Left cardiac atrium (tissue), 4 donors: ENCODE data around the gene AFAP1. TPM values are rescaled to one million over a fixed set of nuclear protein-coding genes. Genes with fewer than 3 reads are reported as not detected.
A peak's percentile ranks its signal among the peaks of the same experiment; 100 is the strongest.

Experiments used
- ATAC-seq, 2 donors: fragments of 200-7000 bp; cut with Tn5 transposase; one replicate each; pipeline ENCODE4 v1.9.1; 2020; ENCODE audit warnings: mild to moderate bottlenecking in 2 of 2, moderate library complexity in 2 of 2
- DNase-seq: peaks from one replicate; pipeline ENCODE4 v3.0.0-alpha.2; 2020
- intact Hi-C, 2 donors: fragments of 100-400 bp; cut with DNase I; formaldehyde crosslinking; loops; one replicate each; pipeline versions ENCODE4 v1.14.1 to v1.15.1; 2022 to 2023
- total RNA-seq, 2 donors: library from RNA; stranded (reverse); fragmentation: NEBNext Ultra II Directional; extraction: Animal tissue kit (Norgen Biotek cat#: 25700); gene quantifications; one replicate each; pipeline ENCODE4 v1.2.1, GENCODE V29; 2021
- donor health status: DM: no; HTN: yes; CAD: no.
- donor health status: DM: no; HTN: yes; CAD: no; lungs with severe emphysema.
- donor health status: DM: yes; HTN: yes; CAD: no.
- donor health status: Dilated cardiomyopathy.

AFAP1 gene
- total RNA-seq, 2 donors from 2014 or later, result 19.6 to 33.3 TPM

GRCh38 chr4:7861440-7861881, 78.2 kb downstream of the AFAP1 start:
- peak; percentile 39 to 42 for ATAC-seq
- DNase-seq, result peak; percentile 57
- intact Hi-C loops, result loop anchor here in 1 of 2 donors (10.0 kb wide), 1 partner anchor 73 kb away; the partner anchor contains the start of gene AFAP1

GRCh38 chr4:7860600-7861163, 79.0 kb downstream of the AFAP1 start:
- intact Hi-C loops, result loop anchor here in 1 of 2 donors (10.0 kb wide), 1 partner anchor 74 kb away; the partner anchor contains the start of gene AFAP1
- ATAC-seq (no peak), DNase-seq (no peak)

GRCh38 chr4:7859326-7859725, 80.3 kb downstream of the AFAP1 start:
- DNase-seq, result no peak
- no peak for ATAC-seq
- intact Hi-C loops, result no loop called here

- DNase-seq (no peak), ATAC-seq (no peak)
- intact Hi-C loops, result no loop called here
These were observed 81.2 kb downstream of the AFAP1 start for GRCh38 chr4:7858498-7858897.

GRCh38 chr4:7857993-7858392, 81.7 kb downstream of the AFAP1 start:
- ATAC-seq (no peak), DNase-seq (no peak)
- intact Hi-C loops, result no loop called here

- ATAC-seq, result peak; percentile 51 to 78
- peak; percentile 61 for DNase-seq
- intact Hi-C loops, result no loop called here
These were observed 82.4 kb downstream of the AFAP1 start for GRCh38 chr4:7857238-7857701.

- DNase-seq (no peak), ATAC-seq (no peak)
- intact Hi-C loops, result no loop called here
These were observed 83.9 kb downstream of the AFAP1 start for GRCh38 chr4:7855731-7856130.

GRCh38 chr4:7854697-7855370, 84.8 kb downstream of the AFAP1 start:
- ATAC-seq (peak in 1 of 2 donors; percentile 17), DNase-seq (no peak)
- intact Hi-C loops, result no loop called here

- no peak for DNase-seq
- ATAC-seq, result peak in 1 of 2 donors; percentile 42
- intact Hi-C loops, result no loop called here
These were observed 85.4 kb downstream of the AFAP1 start for GRCh38 chr4:7854216-7854615.

GRCh38 chr4:7853271-7853670, 86.4 kb downstream of the AFAP1 start:
- no peak for ATAC-seq
- intact Hi-C loops, result no loop called here
- DNase-seq, result no peak

- peak in 1 of 2 donors; percentile 45 for ATAC-seq
- DNase-seq, result peak; percentile 47
- intact Hi-C loops, result no loop called here
These were observed 87.0 kb downstream of the AFAP1 start for GRCh38 chr4:7852568-7853185.

GRCh38 chr4:7850489-7850888, 89.2 kb downstream of the AFAP1 start:
- no peak for ATAC-seq
- no peak for DNase-seq
- intact Hi-C loops, result no loop called here

GRCh38 chr4:7847206-7847605, 92.5 kb downstream of the AFAP1 start:
- intact Hi-C loops, result no loop called here
- ATAC-seq (no peak), DNase-seq (no peak)

GRCh38 chr4:7845493-7846128, 94.0 kb downstream of the AFAP1 start:
- intact Hi-C loops, result no loop called here
- ATAC-seq, result no peak

GRCh38 chr4:7844594-7844991, 95.1 kb downstream of the AFAP1 start:
- peak in 1 of 2 donors; percentile 43 for ATAC-seq
- DNase-seq, result no peak
- intact Hi-C loops, result loop anchor here in 1 of 2 donors (5.0 kb wide), 1 partner anchor 42 kb away; no protein-coding TSS in a partner anchor

More at GRCh38 chr4:7845493-7846128, 94.0 kb downstream of the AFAP1 start:
- DNase-seq, result no peak

GRCh38 chr4:7843831-7844593, 95.6 kb downstream of the AFAP1 start:
- intact Hi-C loops, result loop anchor here in 1 of 2 donors (5.0 kb wide), 1 partner anchor 42 kb away; no protein-coding TSS in a partner anchor
- ATAC-seq, result peak; percentile 59 to 61

GRCh38 chr4:7842384-7843279, 97.0 kb downstream of the AFAP1 start:
- DNase-seq (peak; percentile 70), ATAC-seq (peak; percentile 82 to 89)
- intact Hi-C loops, result loop anchor here in 1 of 2 donors (5.0 kb wide), 1 partner anchor 40 kb away; no protein-coding TSS in a partner anchor

More at GRCh38 chr4:7843831-7844593, 95.6 kb downstream of the AFAP1 start:
- peak; percentile 84 for DNase-seq

- intact Hi-C loops, result loop anchor here in 1 of 2 donors (5.0 kb wide), 1 partner anchor 40 kb away; no protein-coding TSS in a partner anchor
- DNase-seq (no peak), ATAC-seq (no peak)
These were observed 97.8 kb downstream of the AFAP1 start for GRCh38 chr4:7841894-7842293.
